Measurements from ENCODE around the gene CATSPER4. TPM values are rescaled to one million over a fixed set of nuclear protein-coding genes. Genes with fewer than 3 reads are reported as not detected.
A peak's percentile ranks its signal among the peaks of the same experiment; 100 is the strongest.

CATSPER4 gene
- total RNA-seq, 1 experiment from 2014 or later = not detected

DNA sequence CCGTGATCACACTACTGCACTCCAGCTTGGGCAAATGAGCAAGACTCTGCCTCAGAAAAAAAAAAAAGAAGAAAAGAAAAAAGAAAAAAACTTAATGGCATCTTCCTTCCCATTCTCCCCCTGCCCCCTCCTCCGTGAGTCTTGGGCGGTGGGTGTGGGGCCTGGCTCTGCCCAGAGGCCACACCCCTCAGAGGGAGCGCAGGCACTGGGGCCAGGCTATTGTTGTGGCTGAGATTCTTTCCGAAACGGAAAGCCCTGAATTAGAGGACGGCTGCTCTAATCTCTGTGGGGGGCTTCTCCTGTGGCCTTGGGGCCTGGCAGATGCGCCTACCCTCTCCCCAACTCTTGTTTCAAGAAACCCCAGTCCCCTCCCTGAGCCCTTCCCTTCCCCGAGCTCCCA, 35.7 kb upstream of the CATSPER4 start:
- Histone ChIP-seq H3K27me3 (ENCODE audit: insufficient read depth, low read length) (peaks cover 31% of the 10 kb centered on the region; the same call in 1 of the 2 replicates), H3K4ac (ENCODE audit: low read depth, low read length) (no peak overlapping the region), H3K9me3 (ENCODE audit: control insufficient read depth, low read depth, low read length) (no peaks in the 10 kb centered on the region), H3K23ac (ENCODE audit: insufficient read length, low read depth, low read length) (no peak overlapping the region), H3K14ac (ENCODE audit: insufficient read depth, low read length) (no peak overlapping the region), H2BK120ac (ENCODE audit: low read depth, low read length, poor library complexity, severe bottlenecking) (no peak overlapping the region), H3K9ac (ENCODE audit: extremely low read depth, insufficient read length, low read length) (no peak overlapping the region), H3K79me1 (ENCODE audit: insufficient read depth, low read depth, low read length, poor library complexity, severe bottlenecking) (no peaks in the 10 kb centered on the region), H4K5ac (ENCODE audit: insufficient read length, low read depth, low read length) (no peak overlapping the region), H3K4me1 (ENCODE audit: insufficient read depth, low read length) (peaks cover 13% of the 10 kb centered on the region; the same call in 1 of the 2 replicates), H2BK20ac (ENCODE audit: low read depth, low read length, poor library complexity, severe bottlenecking) (no peak overlapping the region), H3T11ph (ENCODE audit: low read length) (no peak overlapping the region), H4K20me1 (ENCODE audit: control insufficient read depth, insufficient read depth, insufficient read length) (no peaks in the 10 kb centered on the region), H3K4me2 (ENCODE audit: insufficient read depth, insufficient read length, low read length) (peak overlapping the region; percentile 56), H3K23me2 (ENCODE audit: insufficient read length, low read depth, low read length, poor library complexity, severe bottlenecking) (peaks cover 13% of the 10 kb centered on the region), H3K56ac (ENCODE audit: insufficient read length, low read depth, low read length) (no peak overlapping the region), H3K79me2 (ENCODE audit: insufficient read depth, low read length) (no peaks in the 10 kb centered on the region), H4K8ac (replicated peaks; ENCODE audit: insufficient read length, low read depth, low read length) (no peak overlapping the region), H2AK5ac (ENCODE audit: insufficient read length, low read length) (no peak overlapping the region), H3K18ac (ENCODE audit: insufficient read length, low read depth, low read length) (no peak overlapping the region), H2BK5ac (ENCODE audit: insufficient read length, low read length) (no peak overlapping the region), H2BK12ac (ENCODE audit: insufficient read length, low read depth, low read length) (no peak overlapping the region), H2AFZ (ENCODE audit: low read length) (no peak overlapping the region), H3K27ac (ENCODE audit: insufficient read length, low read depth, low read length) (no peak overlapping the region), H2BK15ac (ENCODE audit: low read depth, low read length) (no peak overlapping the region), H4K91ac (ENCODE audit: insufficient read length, low read depth, low read length) (no peak overlapping the region)
- H3K27ac Mint-ChIP-seq = no peak overlapping the region
- DNase-seq = no peak
- no CpG with 5 or more reads among the region's 9 CpGs for WGBS (ENCODE audit: extremely low coverage, insufficient read length, low lambda C conversion rate)
- no peaks in the 10 kb centered on the region for H3K36me3 Mint-ChIP-seq (ENCODE audit: insufficient read depth in 1 of 3, low read depth in 3 of 3)
- H3K4me1 Mint-ChIP-seq = peaks cover 39 to 52% of the 10 kb centered on the region in 2 experiments
- H3K9me3 Mint-ChIP-seq = no peaks in the 10 kb centered on the region
- peaks cover 100% of the 10 kb centered on the region for H3K27me3 Mint-ChIP-seq (ENCODE audit: low read depth)
- TF ChIP-seq, protein P1, sequence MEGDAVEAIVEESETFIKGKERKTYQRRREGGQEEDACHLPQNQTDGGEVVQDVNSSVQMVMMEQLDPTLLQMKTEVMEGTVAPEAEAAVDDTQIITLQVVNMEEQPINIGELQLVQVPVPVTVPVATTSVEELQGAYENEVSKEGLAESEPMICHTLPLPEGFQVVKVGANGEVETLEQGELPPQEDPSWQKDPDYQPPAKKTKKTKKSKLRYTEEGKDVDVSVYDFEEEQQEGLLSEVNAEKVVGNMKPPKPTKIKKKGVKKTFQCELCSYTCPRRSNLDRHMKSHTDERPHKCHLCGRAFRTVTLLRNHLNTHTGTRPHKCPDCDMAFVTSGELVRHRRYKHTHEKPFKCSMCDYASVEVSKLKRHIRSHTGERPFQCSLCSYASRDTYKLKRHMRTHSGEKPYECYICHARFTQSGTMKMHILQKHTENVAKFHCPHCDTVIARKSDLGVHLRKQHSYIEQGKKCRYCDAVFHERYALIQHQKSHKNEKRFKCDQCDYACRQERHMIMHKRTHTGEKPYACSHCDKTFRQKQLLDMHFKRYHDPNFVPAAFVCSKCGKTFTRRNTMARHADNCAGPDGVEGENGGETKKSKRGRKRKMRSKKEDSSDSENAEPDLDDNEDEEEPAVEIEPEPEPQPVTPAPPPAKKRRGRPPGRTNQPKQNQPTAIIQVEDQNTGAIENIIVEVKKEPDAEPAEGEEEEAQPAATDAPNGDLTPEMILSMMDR (conservative IDR thresholded peaks at IDR 0.05) = no peak
- peak overlapping the region; percentile 13 to 75; a peak in 4 of 5 replicates for H3K4me3 Mint-ChIP-seq
